ENCODE data around the gene FBXL7. TPM values are rescaled to one million over a fixed set of nuclear protein-coding genes. Genes with fewer than 3 reads are reported as not detected.

The FBXL7 gene
- polyA plus RNA-seq, 1 donor (not counting 4 experiments of a cell fraction or from before 2014, with no cell fraction given) = 0.22 TPM

- no peaks in the 10 kb centered on the region for H3K79me2 ChIP-seq (ENCODE audit: control insufficient read depth, insufficient read depth, low read length)
- H4K20me1 ChIP-seq (ENCODE audit: control insufficient read depth, extremely low read depth, insufficient read depth, low read length) = no peaks in the 10 kb centered on the region
- no peaks in the 10 kb centered on the region for H3K36me3 ChIP-seq (ENCODE audit: control insufficient read depth in 2 of 2, extremely low read depth in 1 of 2, insufficient read depth in 2 of 2, low read length in 2 of 2)
- H3K4me2 ChIP-seq (ENCODE audit: control insufficient read depth, extremely low read depth, insufficient read depth, low read depth, low read length) = no peak overlapping the region
- H3K27ac ChIP-seq (ENCODE audit: control insufficient read depth, insufficient read depth, low read length) = no peak overlapping the region
- no peak for TF ChIP-seq CTCF (optimal IDR thresholded peaks at IDR 0.05 in 1 of 3, IDR thresholded peaks at IDR 0.05 in 1 of 3, conservative IDR thresholded peaks at IDR 0.05 in 1 of 3; ENCODE audit: extremely low read depth in 1 of 3, insufficient read depth in 2 of 3, low read length in 3 of 3)
- TF ChIP-seq EZH2 (IDR thresholded peaks at IDR 0.05; ENCODE audit: low read length) = no peak
- H2AFZ ChIP-seq (ENCODE audit: control insufficient read depth, low read length) = no peak overlapping the region
- no peaks in the 10 kb centered on the region for H3K4me1 ChIP-seq (ENCODE audit: control insufficient read depth, extremely low read depth, insufficient read depth, low read length)
- no peak overlapping the region for H3K4me3 ChIP-seq (ENCODE audit: control insufficient read depth in 2 of 3, extremely low read depth in 1 of 3, insufficient read depth in 2 of 3, low read depth in 1 of 3, low read length in 3 of 3)
- no peaks in the 10 kb centered on the region for H3K9me1 ChIP-seq (ENCODE audit: control insufficient read depth, extremely low read depth, insufficient read depth, low read length)
- dilution Hi-C loops (cut with MboI; ENCODE audit: extremely low pct_ligation_motif_present, low sequenced_read_pairs) = no loop called here
- no peaks in the 10 kb centered on the region for H3K9me3 ChIP-seq (ENCODE audit: control insufficient read depth, low read depth, low read length)
- no peaks in the 10 kb centered on the region for H3K27me3 ChIP-seq (ENCODE audit: control insufficient read depth, extremely low read depth, insufficient read depth, low read length)
- DNase-seq (ENCODE audit: low read depth, low spot score) = no peak
- no peak for FAIRE-seq
- H3K9ac ChIP-seq (ENCODE audit: control insufficient read depth, extremely low read depth, insufficient read depth, low read length) = no peak overlapping the region
Observed at GRCh38 chr5:15601853-15602252, 101.9 kb downstream of the FBXL7 start.

GRCh38 chr5:15604986-15605385 lies 105.0 kb downstream of the FBXL7 start:
- Histone ChIP-seq H3K4me3 (ENCODE audit: control insufficient read depth in 2 of 3, extremely low read depth in 1 of 3, insufficient read depth in 2 of 3, low read depth in 1 of 3, low read length in 3 of 3) (no peak overlapping the region), H3K36me3 (ENCODE audit: control insufficient read depth in 2 of 2, extremely low read depth in 1 of 2, insufficient read depth in 2 of 2, low read length in 2 of 2) (no peaks in the 10 kb centered on the region), H4K20me1 (ENCODE audit: control insufficient read depth, extremely low read depth, insufficient read depth, low read length) (no peaks in the 10 kb centered on the region)

More at GRCh38 chr5:15604986-15605385, 105.0 kb downstream of the FBXL7 start:
- H3K4me2 ChIP-seq (ENCODE audit: control insufficient read depth, extremely low read depth, insufficient read depth, low read depth, low read length) = no peak overlapping the region
- H2AFZ ChIP-seq (ENCODE audit: control insufficient read depth, low read length) = no peak overlapping the region
- H3K79me2 ChIP-seq (ENCODE audit: control insufficient read depth, insufficient read depth, low read length) = no peaks in the 10 kb centered on the region
- dilution Hi-C loops (cut with MboI; ENCODE audit: extremely low pct_ligation_motif_present, low sequenced_read_pairs) = no loop called here
- no peaks in the 10 kb centered on the region for H3K9me3 ChIP-seq (ENCODE audit: control insufficient read depth, low read depth, low read length)
- no peaks in the 10 kb centered on the region for H3K27me3 ChIP-seq (ENCODE audit: control insufficient read depth, extremely low read depth, insufficient read depth, low read length)
- no peaks in the 10 kb centered on the region for H3K9me1 ChIP-seq (ENCODE audit: control insufficient read depth, extremely low read depth, insufficient read depth, low read length)
- FAIRE-seq (no peak), DNase-seq (ENCODE audit: low read depth, low spot score) (no peak)
- H3K27ac ChIP-seq (ENCODE audit: control insufficient read depth, insufficient read depth, low read length) = no peak overlapping the region
- no peak overlapping the region for H3K9ac ChIP-seq (ENCODE audit: control insufficient read depth, extremely low read depth, insufficient read depth, low read length)
- no peak for TF ChIP-seq CTCF (optimal IDR thresholded peaks at IDR 0.05 in 1 of 3, IDR thresholded peaks at IDR 0.05 in 1 of 3, conservative IDR thresholded peaks at IDR 0.05 in 1 of 3; ENCODE audit: extremely low read depth in 1 of 3, insufficient read depth in 2 of 3, low read length in 3 of 3)
- TF ChIP-seq EZH2 (IDR thresholded peaks at IDR 0.05; ENCODE audit: low read length) = no peak
- no peaks in the 10 kb centered on the region for H3K4me1 ChIP-seq (ENCODE audit: control insufficient read depth, extremely low read depth, insufficient read depth, low read length)
